Kidney (tissue), 14 donors: Measurements from ENCODE around the gene UBAC2. TPM values are rescaled to one million over a fixed set of nuclear protein-coding genes. Genes with fewer than 3 reads are reported as not detected.

Source experiments
- DNase-seq, 5 donors: peaks; one replicate each; pipeline ENCODE4 v3.0.0-alpha.2; 2013 to 2020
- FAIRE-seq: peaks from 2 replicates; lab custom pipeline; 2012; peaks lifted over from hg19 to GRCh38; lab: Jason Lieb, UNC
- H3K27ac ChIP-seq, 2 donors: one replicate each; pipeline ENCODE4 v1.7.0; 2013; ENCODE audit warnings: low read depth in 2 of 2, low read length in 2 of 2, inconsistent platforms in 1 of 2
- H3K27me3 ChIP-seq: one replicate; pipeline ENCODE4 v1.7.1; 2013; ENCODE audit warnings: low read length, inconsistent platforms; ENCODE audit not compliant: control insufficient read depth, insufficient read depth
- H3K36me3 ChIP-seq, 3 donors: one replicate each; pipeline versions ENCODE4 v1.7.0 to v1.7.1; 2013; ENCODE audit warnings: low read length in 3 of 3, control low read depth in 1 of 3, inconsistent platforms in 1 of 3; ENCODE audit not compliant: insufficient read depth in 3 of 3, control insufficient read depth in 2 of 3
- H3K4me1 ChIP-seq, 3 donors: one replicate each; pipeline versions ENCODE4 v1.7.0 to v1.7.1; 2013; ENCODE audit warnings: low read length in 3 of 3, inconsistent platforms in 1 of 3, low read depth in 1 of 3; ENCODE audit not compliant: control insufficient read depth in 2 of 3, insufficient read depth in 2 of 3
- H3K4me3 ChIP-seq, 3 donors: one replicate each; pipeline versions ENCODE4 v1.7.0 to v1.8.1; 2013; ENCODE audit warnings: low read length in 3 of 3, control low read depth in 1 of 3, inconsistent platforms in 1 of 3
- H3K9ac ChIP-seq, 3 donors: one replicate each; pipeline versions ENCODE4 v1.7.0 to v1.7.1; 2013; ENCODE audit warnings: low read length in 3 of 3, control low read depth in 1 of 3, inconsistent platforms in 1 of 3
- H3K9me3 ChIP-seq, 3 donors: one replicate each; pipeline versions ENCODE4 v1.7.0 to v1.7.1; 2013; ENCODE audit warnings: low read length in 3 of 3, control low read depth in 1 of 3, inconsistent platforms in 1 of 3; ENCODE audit not compliant: control insufficient read depth in 2 of 3, insufficient read depth in 1 of 3
- intact Hi-C: fragments of 100-400 bp; cut with DNase I; formaldehyde crosslinking; loops from one replicate; pipeline ENCODE4 v1.11.1; 2022
- polyA plus RNA-seq: library from polyadenylated mRNA; stranded (reverse); fragments of 350-450 nt; fragmentation: Illumina TruSeq; extraction: RNeasy Lipid Tissue Mini Kit (QIAGEN cat#74804); gene quantifications from one replicate; pipeline ENCODE4 v1.2.3, GENCODE V29; 2014; ENCODE audit warnings: low read depth, low replicate concordance; ENCODE audit not compliant: insufficient read depth
- total RNA-seq: library from RNA; stranded (reverse); fragmentation: NEBNext Ultra II Directional; extraction: Animal tissue kit (Norgen Biotek cat#: 25700); gene quantifications from one replicate; pipeline ENCODE4 v1.2.1, GENCODE V29; 2021
- TF ChIP-seq, protein P1 (sequence below): IDR thresholded peaks from 3 replicates; pipeline ENCODE4 v1.5.1; 2012; ENCODE audit warnings: mild to moderate bottlenecking, moderate library complexity, borderline replicate concordance; ENCODE audit not compliant: insufficient read depth; ENCODE audit errors: extremely low read depth
- donor health status: control.
- donor health status: control.
- donor health status: control.
- donor health status: control.
- donor health status: control.
- donor health status: DM: yes; HTN: yes; CAD: no.
- donor health status: Normal renal cell carcinoma (clear cell type).

The UBAC2 gene
- total and polyA plus RNA-seq, 2 donors from 2014 or later: 61.8 to 77.5 TPM

GRCh38 chr13:99176309-99177276, 24.1 kb upstream of the UBAC2 start:
- TF ChIP-seq, protein P1, sequence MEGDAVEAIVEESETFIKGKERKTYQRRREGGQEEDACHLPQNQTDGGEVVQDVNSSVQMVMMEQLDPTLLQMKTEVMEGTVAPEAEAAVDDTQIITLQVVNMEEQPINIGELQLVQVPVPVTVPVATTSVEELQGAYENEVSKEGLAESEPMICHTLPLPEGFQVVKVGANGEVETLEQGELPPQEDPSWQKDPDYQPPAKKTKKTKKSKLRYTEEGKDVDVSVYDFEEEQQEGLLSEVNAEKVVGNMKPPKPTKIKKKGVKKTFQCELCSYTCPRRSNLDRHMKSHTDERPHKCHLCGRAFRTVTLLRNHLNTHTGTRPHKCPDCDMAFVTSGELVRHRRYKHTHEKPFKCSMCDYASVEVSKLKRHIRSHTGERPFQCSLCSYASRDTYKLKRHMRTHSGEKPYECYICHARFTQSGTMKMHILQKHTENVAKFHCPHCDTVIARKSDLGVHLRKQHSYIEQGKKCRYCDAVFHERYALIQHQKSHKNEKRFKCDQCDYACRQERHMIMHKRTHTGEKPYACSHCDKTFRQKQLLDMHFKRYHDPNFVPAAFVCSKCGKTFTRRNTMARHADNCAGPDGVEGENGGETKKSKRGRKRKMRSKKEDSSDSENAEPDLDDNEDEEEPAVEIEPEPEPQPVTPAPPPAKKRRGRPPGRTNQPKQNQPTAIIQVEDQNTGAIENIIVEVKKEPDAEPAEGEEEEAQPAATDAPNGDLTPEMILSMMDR: peak; percentile 90
- H3K9me3 ChIP-seq: no peaks in the 10 kb centered on the region
- intact Hi-C loops: loop anchor here (10.0 kb wide), 2 partner anchors 88 to 258 kb away; no protein-coding TSS in a partner anchor
- no peaks in the 10 kb centered on the region for H3K27me3 ChIP-seq
- H3K4me1 ChIP-seq: peaks cover 0 to 4% (median 0%) of the 10 kb centered on the region in 3 donors
- H3K27ac ChIP-seq: no peak overlapping the region
- no peak overlapping the region for H3K9ac ChIP-seq
- H3K36me3 ChIP-seq: no peaks in the 10 kb centered on the region
- DNase-seq: peak; percentile 77 to 90 (median 87)
- no peak for FAIRE-seq
- H3K4me3 ChIP-seq: peak overlapping the region in 1 of 3 donors; percentile 19

- H3K27ac ChIP-seq: no peak overlapping the region
- DNase-seq (no peak), FAIRE-seq (no peak)
- H3K27me3 ChIP-seq: no peaks in the 10 kb centered on the region
- H3K4me1 ChIP-seq: peaks cover 0 to 4% (median 0%) of the 10 kb centered on the region in 3 donors
- no peaks in the 10 kb centered on the region for H3K36me3 ChIP-seq
- no peak overlapping the region for H3K4me3 ChIP-seq
- H3K9ac ChIP-seq: no peak overlapping the region
- intact Hi-C loops: loop anchor here (10.0 kb wide), 2 partner anchors 86 to 256 kb away; no protein-coding TSS in a partner anchor
- H3K9me3 ChIP-seq: peaks cover 0 to 7% (median 0%) of the 10 kb centered on the region in 3 donors
- TF ChIP-seq, protein P1: no peak
Measured at GRCh38 chr13:99178636-99179035, 22.0 kb upstream of the UBAC2 start.

DNA sequence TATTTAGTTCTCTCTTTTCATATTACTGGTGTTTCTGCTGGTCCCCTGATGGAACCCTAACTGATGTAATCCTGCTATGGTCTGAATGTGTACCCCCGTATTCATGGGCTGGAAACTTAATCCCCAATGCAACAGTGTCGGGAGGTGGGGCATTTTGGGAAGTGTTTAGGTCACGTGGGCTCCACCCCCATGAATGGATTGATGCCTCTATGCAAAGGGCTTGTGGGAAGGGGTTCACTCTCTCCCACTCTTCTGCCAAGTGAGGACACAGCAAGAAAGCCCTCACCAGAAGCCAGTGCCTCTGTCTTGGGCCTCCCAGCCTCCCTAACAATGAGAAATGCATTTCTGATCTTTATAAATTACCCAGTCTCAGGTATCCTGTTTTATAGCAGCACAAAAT, 21.2 kb upstream of the UBAC2 start:
- H3K27ac ChIP-seq: no peak overlapping the region
- no peak overlapping the region for H3K4me3 ChIP-seq
- peaks cover 0 to 4% (median 0%) of the 10 kb centered on the region in 3 donors for H3K4me1 ChIP-seq
- no peak for FAIRE-seq
- no peaks in the 10 kb centered on the region for H3K27me3 ChIP-seq
- TF ChIP-seq, protein P1: no peak
- intact Hi-C loops: loop anchor here (10.0 kb wide), 2 partner anchors 85 to 255 kb away; no protein-coding TSS in a partner anchor
- DNase-seq: no peak
- no peak overlapping the region for H3K9ac ChIP-seq
- H3K9me3 ChIP-seq: peaks cover 0 to 7% (median 0%) of the 10 kb centered on the region in 3 donors
- H3K36me3 ChIP-seq: no peaks in the 10 kb centered on the region
